GM23338 (cell line): Measurements from ENCODE around the gene S100A8.

Source experiments
- CREB1 ChIP-seq: fragments of 250-450 bp; sonication (Bioruptor Pico); IDR thresholded peaks from 2 replicates; pipeline ENCODE4 v1.5.0; 2020; ENCODE audit warnings: low read depth, mild to moderate bottlenecking, moderate library complexity
- EZH2 ChIP-seq: fragments of 200-600 bp; sonication (generic); IDR thresholded peaks from one replicate; pipeline ENCODE4 v1.8.0; 2017; ENCODE audit warnings: antibody characterized with exemption, mild to moderate bottlenecking, low read depth; ENCODE audit not compliant: unreplicated experiment
- EZH2phosphoT487 ChIP-seq: fragments of 200-600 bp; sonication (generic); IDR thresholded peaks from one replicate; pipeline ENCODE4 v1.8.1; 2018; ENCODE audit warnings: antibody characterized with exemption; ENCODE audit not compliant: unreplicated experiment
- JUNB ChIP-seq: IDR thresholded peaks from one replicate; pipeline ENCODE4 v1.6.1; 2016; ENCODE audit warnings: antibody characterized with exemption; ENCODE audit not compliant: unreplicated experiment
- POLR2AphosphoS5 ChIP-seq: IDR thresholded peaks from 2 replicates; pipeline ENCODE4 v1.6.1; 2016; ENCODE audit warnings: antibody characterized with exemption, low read depth
- STAT1 ChIP-seq: IDR thresholded peaks from one replicate; pipeline ENCODE4 v1.6.1; 2016; ENCODE audit warnings: antibody characterized with exemption; ENCODE audit not compliant: unreplicated experiment
- ZNF114 ChIP-seq: fragments of 250-450 bp; sonication (Bioruptor Pico); IDR thresholded peaks from 2 replicates; pipeline ENCODE4 v1.5.0; 2020; ENCODE audit warnings: mild to moderate bottlenecking, moderate library complexity
- TF ChIP-seq, protein P1 (sequence below), 2 experiments: fragments of 200-600 bp in 1 of 2; sonication (generic) in 1 of 2; conservative IDR thresholded peaks; 2 replicates each; pipeline versions ENCODE4 v1.5.1 to v1.6.1; 2016 to 2017; ENCODE audit warnings: antibody characterized with exemption in 2 of 2, low read depth in 2 of 2, mild to moderate bottlenecking in 2 of 2, moderate library complexity in 1 of 2
- TF ChIP-seq, protein P2 (sequence below): IDR thresholded peaks from one replicate; pipeline ENCODE4 v1.6.1; 2018; ENCODE audit warnings: antibody characterized with exemption; ENCODE audit not compliant: unreplicated experiment
- TF ChIP-seq, protein P3 (sequence below): IDR thresholded peaks from 2 replicates; pipeline ENCODE4 v1.6.1; 2016; ENCODE audit warnings: antibody characterized with exemption

DNA sequence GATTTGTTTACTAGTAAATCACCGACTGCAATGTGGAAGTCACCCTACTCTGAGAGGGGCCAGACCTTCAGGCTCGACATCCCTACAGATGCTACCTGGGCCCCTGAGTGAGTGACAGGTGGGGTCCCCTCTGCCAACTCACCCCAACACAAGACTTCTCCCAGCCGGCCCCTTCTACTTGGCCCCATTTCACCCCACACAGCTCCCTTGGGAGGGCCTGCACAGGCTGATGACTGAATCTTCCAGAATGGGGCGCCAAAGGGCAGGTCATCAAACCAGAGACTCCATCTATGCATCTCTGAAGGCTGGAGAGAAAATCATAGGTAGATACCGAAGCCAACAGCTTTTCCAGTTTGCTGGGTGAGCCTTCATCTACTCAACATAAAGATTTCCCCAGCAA, 9.4 kb upstream of the S100A8 start:
- TF ChIP-seq, protein P1, sequence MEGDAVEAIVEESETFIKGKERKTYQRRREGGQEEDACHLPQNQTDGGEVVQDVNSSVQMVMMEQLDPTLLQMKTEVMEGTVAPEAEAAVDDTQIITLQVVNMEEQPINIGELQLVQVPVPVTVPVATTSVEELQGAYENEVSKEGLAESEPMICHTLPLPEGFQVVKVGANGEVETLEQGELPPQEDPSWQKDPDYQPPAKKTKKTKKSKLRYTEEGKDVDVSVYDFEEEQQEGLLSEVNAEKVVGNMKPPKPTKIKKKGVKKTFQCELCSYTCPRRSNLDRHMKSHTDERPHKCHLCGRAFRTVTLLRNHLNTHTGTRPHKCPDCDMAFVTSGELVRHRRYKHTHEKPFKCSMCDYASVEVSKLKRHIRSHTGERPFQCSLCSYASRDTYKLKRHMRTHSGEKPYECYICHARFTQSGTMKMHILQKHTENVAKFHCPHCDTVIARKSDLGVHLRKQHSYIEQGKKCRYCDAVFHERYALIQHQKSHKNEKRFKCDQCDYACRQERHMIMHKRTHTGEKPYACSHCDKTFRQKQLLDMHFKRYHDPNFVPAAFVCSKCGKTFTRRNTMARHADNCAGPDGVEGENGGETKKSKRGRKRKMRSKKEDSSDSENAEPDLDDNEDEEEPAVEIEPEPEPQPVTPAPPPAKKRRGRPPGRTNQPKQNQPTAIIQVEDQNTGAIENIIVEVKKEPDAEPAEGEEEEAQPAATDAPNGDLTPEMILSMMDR (conservative IDR thresholded peaks at IDR 0.05; ENCODE audit: low read depth in 2 of 2), result peak; percentile 45 to 72
- TF ChIP-seq POLR2AphosphoS5, result no peak
- TF ChIP-seq EZH2phosphoT487, result no peak
- TF ChIP-seq JUNB, result no peak
- TF ChIP-seq STAT1, result no peak
- no peak for TF ChIP-seq EZH2
- TF ChIP-seq, protein P2, sequence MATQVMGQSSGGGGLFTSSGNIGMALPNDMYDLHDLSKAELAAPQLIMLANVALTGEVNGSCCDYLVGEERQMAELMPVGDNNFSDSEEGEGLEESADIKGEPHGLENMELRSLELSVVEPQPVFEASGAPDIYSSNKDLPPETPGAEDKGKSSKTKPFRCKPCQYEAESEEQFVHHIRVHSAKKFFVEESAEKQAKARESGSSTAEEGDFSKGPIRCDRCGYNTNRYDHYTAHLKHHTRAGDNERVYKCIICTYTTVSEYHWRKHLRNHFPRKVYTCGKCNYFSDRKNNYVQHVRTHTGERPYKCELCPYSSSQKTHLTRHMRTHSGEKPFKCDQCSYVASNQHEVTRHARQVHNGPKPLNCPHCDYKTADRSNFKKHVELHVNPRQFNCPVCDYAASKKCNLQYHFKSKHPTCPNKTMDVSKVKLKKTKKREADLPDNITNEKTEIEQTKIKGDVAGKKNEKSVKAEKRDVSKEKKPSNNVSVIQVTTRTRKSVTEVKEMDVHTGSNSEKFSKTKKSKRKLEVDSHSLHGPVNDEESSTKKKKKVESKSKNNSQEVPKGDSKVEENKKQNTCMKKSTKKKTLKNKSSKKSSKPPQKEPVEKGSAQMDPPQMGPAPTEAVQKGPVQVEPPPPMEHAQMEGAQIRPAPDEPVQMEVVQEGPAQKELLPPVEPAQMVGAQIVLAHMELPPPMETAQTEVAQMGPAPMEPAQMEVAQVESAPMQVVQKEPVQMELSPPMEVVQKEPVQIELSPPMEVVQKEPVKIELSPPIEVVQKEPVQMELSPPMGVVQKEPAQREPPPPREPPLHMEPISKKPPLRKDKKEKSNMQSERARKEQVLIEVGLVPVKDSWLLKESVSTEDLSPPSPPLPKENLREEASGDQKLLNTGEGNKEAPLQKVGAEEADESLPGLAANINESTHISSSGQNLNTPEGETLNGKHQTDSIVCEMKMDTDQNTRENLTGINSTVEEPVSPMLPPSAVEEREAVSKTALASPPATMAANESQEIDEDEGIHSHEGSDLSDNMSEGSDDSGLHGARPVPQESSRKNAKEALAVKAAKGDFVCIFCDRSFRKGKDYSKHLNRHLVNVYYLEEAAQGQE, result no peak
- no peak for TF ChIP-seq CREB1 (CRISPR knock-in tag)
- TF ChIP-seq, protein P3, sequence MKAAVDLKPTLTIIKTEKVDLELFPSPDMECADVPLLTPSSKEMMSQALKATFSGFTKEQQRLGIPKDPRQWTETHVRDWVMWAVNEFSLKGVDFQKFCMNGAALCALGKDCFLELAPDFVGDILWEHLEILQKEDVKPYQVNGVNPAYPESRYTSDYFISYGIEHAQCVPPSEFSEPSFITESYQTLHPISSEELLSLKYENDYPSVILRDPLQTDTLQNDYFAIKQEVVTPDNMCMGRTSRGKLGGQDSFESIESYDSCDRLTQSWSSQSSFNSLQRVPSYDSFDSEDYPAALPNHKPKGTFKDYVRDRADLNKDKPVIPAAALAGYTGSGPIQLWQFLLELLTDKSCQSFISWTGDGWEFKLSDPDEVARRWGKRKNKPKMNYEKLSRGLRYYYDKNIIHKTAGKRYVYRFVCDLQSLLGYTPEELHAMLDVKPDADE, result no peak
- no peak for TF ChIP-seq ZNF114 (CRISPR knock-in tag)
